ENCODE data around the gene ID1. TPM values are rescaled to one million over a fixed set of nuclear protein-coding genes. Genes with fewer than 3 reads are reported as not detected.
"Not testable (repeated sequence)": the region's sequence is repeated elsewhere in the genome, so short reads cannot be mapped to it uniquely, and the experiment has no call there.

ID1 gene
- total RNA-seq, 1 experiment from 2014 or later: 396 TPM

GRCh38 chr20:31593221-31594001 is 11.7 kb upstream of the ID1 start:
- DNase-seq: peak; percentile 100
- Histone ChIP-seq H3K36me3 (peaks cover 3% of the 10 kb centered on the region; the same call in 1 of the 2 replicates), H3K27me3 (no peaks in the 10 kb centered on the region)

GRCh38 chr20:31594002-31594557 is 11.0 kb upstream of the ID1 start:
- no peaks in the 10 kb centered on the region for H3K27me3 ChIP-seq
- H3K9me3 ChIP-seq: no peaks in the 10 kb centered on the region
- H3K4me3 ChIP-seq: peak overlapping the region; percentile 33
- peaks cover 3% of the 10 kb centered on the region; the same call in 1 of the 2 replicates for H3K36me3 ChIP-seq
- DNase-seq: peak; percentile 11

More at GRCh38 chr20:31593221-31594001, 11.7 kb upstream of the ID1 start:
- no peaks in the 10 kb centered on the region for H3K9me3 ChIP-seq
- peak overlapping the region; percentile 33 for H3K4me3 ChIP-seq

GRCh38 chr20:31594558-31595379 is 10.3 kb upstream of the ID1 start:
- peak overlapping the region; percentile 33 for H3K4me3 ChIP-seq
- H3K9me3 ChIP-seq: no peaks in the 10 kb centered on the region
- no peaks in the 10 kb centered on the region for H3K27me3 ChIP-seq
- H3K36me3 ChIP-seq: peaks cover 3% of the 10 kb centered on the region; the same call in 1 of the 2 replicates
- DNase-seq: peak; percentile 74

- H3K27me3 ChIP-seq: no peaks in the 10 kb centered on the region
- no peaks in the 10 kb centered on the region for H3K9me3 ChIP-seq
- no peak for DNase-seq
- H3K36me3 ChIP-seq: peaks cover 3% of the 10 kb centered on the region; the same call in 1 of the 2 replicates
- H3K4me3 ChIP-seq: peak overlapping the region; percentile 33
Observed at GRCh38 chr20:31595380-31595653, 9.8 kb upstream of the ID1 start.

- peaks cover 3% of the 10 kb centered on the region; the same call in 1 of the 2 replicates for H3K36me3 ChIP-seq
- H3K27me3 ChIP-seq: no peaks in the 10 kb centered on the region
Observed at GRCh38 chr20:31595654-31596411, 9.3 kb upstream of the ID1 start.

GRCh38 chr20:31596412-31596715 is 8.7 kb upstream of the ID1 start:
- not testable (repeated sequence) for H3K27me3 ChIP-seq, DNase-seq, H3K36me3 ChIP-seq, H3K4me3 ChIP-seq, H3K9me3 ChIP-seq

More at GRCh38 chr20:31595654-31596411, 9.3 kb upstream of the ID1 start:
- Histone ChIP-seq H3K4me3 (peak overlapping the region; percentile 33; the same call in 1 of the 2 replicates), H3K9me3 (no peaks in the 10 kb centered on the region)
- peak; percentile 99 for DNase-seq

GRCh38 chr20:31596831-31597480 is 8.1 kb upstream of the ID1 start:
- no peaks in the 10 kb centered on the region for H3K9me3 ChIP-seq
- no peaks in the 10 kb centered on the region for H3K27me3 ChIP-seq
- DNase-seq: no peak
- no peak overlapping the region for H3K4me3 ChIP-seq
- H3K36me3 ChIP-seq: peaks cover 3% of the 10 kb centered on the region; the same call in 1 of the 2 replicates

- Histone ChIP-seq H3K9me3 (no peaks in the 10 kb centered on the region), H3K27me3 (no peaks in the 10 kb centered on the region), H3K4me3 (no peak overlapping the region), H3K36me3 (peaks cover 3% of the 10 kb centered on the region; the same call in 1 of the 2 replicates)
- no peak for DNase-seq
Observed at GRCh38 chr20:31597481-31597855, 7.6 kb upstream of the ID1 start.

- H3K36me3 ChIP-seq: peaks cover 20% of the 10 kb centered on the region
- DNase-seq: peak; percentile 43
- no peaks in the 10 kb centered on the region for H3K27me3 ChIP-seq
- H3K4me3 ChIP-seq: no peak overlapping the region
- H3K9me3 ChIP-seq: no peaks in the 10 kb centered on the region
Observed at GRCh38 chr20:31602431-31602778, 2.7 kb upstream of the ID1 start.

GRCh38 chr20:31602779-31603441 is 2.2 kb upstream of the ID1 start:
- H3K9me3 ChIP-seq: no peaks in the 10 kb centered on the region
- H3K4me3 ChIP-seq: no peak overlapping the region
- no peaks in the 10 kb centered on the region for H3K27me3 ChIP-seq
- H3K36me3 ChIP-seq: peaks cover 18% of the 10 kb centered on the region
- peak; percentile 83 for DNase-seq

GRCh38 chr20:31603822-31604566 is 1.1 kb upstream of the ID1 start:
- peaks cover 18% of the 10 kb centered on the region for H3K36me3 ChIP-seq
- H3K27me3 ChIP-seq: no peaks in the 10 kb centered on the region
- no peaks in the 10 kb centered on the region for H3K9me3 ChIP-seq
- DNase-seq: peak; percentile 99
- H3K4me3 ChIP-seq: peak overlapping the region; percentile 69

- Histone ChIP-seq H3K36me3 (peaks cover 18% of the 10 kb centered on the region), H3K4me3 (peak overlapping the region; percentile 69), H3K9me3 (no peaks in the 10 kb centered on the region), H3K27me3 (no peaks in the 10 kb centered on the region)
- DNase-seq: no peak
Observed at GRCh38 chr20:31604567-31605030, 490 bp upstream of the ID1 start.

- DNase-seq: peak; percentile 22
Observed at GRCh38 chr20:31605902-31606803, 1.1 kb downstream of the ID1 start.

More at GRCh38 chr20:31605902-31606803, 1.1 kb downstream of the ID1 start:
- H3K9me3 ChIP-seq: no peaks in the 10 kb centered on the region
- H3K4me3 ChIP-seq: peak overlapping the region; percentile 69
- no peaks in the 10 kb centered on the region for H3K27me3 ChIP-seq
- H3K36me3 ChIP-seq: peaks cover 18% of the 10 kb centered on the region

Measured in MG63 (cell line).